GM12873 (cell line): ENCODE measurements around the gene SHANK1.

Experiments used
- TF ChIP-seq, protein P1 (sequence below): IDR thresholded peaks from 2 replicates; pipeline ENCODE4 v1.5.1; 2012; ENCODE audit warnings: low read depth, mild to moderate bottlenecking, moderate library complexity, low read length, control low read depth; ENCODE audit not compliant: insufficient read depth; ENCODE audit errors: missing control alignments

SHANK1 gene

DNA sequence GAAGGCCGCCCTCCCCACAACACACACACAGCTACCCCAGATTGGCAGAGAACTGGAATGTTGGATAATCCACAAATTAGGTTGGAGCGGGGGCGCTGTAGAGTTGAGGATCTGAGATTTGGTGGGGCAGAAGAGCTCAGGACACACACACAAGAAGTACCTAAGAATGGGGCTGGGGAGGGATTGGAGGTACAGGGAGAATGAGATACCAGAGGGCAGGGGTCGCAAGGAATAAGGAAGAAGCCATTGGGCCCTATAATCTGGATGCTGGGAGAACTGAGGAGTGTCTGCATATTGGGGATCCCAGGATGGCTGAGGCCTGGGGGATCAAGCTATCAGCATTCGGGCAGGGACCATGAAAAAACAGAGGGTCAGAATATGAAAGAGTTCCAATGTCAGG is 91.5 kb downstream of the SHANK1 start:
- TF ChIP-seq, protein P1, sequence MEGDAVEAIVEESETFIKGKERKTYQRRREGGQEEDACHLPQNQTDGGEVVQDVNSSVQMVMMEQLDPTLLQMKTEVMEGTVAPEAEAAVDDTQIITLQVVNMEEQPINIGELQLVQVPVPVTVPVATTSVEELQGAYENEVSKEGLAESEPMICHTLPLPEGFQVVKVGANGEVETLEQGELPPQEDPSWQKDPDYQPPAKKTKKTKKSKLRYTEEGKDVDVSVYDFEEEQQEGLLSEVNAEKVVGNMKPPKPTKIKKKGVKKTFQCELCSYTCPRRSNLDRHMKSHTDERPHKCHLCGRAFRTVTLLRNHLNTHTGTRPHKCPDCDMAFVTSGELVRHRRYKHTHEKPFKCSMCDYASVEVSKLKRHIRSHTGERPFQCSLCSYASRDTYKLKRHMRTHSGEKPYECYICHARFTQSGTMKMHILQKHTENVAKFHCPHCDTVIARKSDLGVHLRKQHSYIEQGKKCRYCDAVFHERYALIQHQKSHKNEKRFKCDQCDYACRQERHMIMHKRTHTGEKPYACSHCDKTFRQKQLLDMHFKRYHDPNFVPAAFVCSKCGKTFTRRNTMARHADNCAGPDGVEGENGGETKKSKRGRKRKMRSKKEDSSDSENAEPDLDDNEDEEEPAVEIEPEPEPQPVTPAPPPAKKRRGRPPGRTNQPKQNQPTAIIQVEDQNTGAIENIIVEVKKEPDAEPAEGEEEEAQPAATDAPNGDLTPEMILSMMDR: no peak

DNA sequence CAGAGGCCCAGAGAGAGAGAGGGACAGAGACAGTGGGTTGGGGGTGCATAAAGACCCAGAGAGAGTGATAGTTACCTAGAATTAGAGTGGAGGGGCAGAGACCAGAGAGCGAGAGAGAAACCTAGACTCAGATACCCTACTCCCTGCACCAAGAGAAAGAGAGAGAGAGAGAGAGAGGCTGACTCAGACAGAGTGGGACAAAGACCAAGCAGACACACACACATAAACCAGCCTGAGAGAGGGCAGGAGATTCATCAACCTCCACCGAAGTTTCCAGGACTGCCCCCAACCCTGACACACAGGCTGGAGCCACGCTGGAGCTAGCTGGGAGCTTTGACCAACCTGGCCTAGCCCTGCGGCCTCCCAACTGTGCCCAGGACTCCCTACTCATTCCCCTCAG is 92.8 kb downstream of the SHANK1 start:
- TF ChIP-seq, protein P1: no peak

DNA sequence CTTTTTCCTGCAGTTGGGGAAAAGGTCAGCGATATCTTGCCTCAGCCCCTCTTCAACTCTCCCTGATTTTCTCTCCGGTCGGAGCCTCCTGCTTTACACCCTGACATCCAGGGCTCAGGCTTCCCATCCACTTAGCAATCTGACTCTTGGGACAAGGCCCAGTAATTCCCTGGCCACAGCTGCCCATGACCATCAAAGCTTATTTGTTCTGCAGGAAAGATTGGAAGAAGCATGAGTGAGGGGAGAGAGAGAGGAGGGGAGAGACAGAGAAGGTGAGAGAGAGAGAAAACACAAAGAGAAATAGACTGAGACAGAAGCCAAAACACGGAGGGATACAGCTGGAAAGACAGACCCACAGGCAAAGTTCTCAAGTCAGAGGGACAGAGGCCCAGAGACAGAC is 93.6 kb downstream of the SHANK1 start:
- TF ChIP-seq, protein P1: no peak

DNA sequence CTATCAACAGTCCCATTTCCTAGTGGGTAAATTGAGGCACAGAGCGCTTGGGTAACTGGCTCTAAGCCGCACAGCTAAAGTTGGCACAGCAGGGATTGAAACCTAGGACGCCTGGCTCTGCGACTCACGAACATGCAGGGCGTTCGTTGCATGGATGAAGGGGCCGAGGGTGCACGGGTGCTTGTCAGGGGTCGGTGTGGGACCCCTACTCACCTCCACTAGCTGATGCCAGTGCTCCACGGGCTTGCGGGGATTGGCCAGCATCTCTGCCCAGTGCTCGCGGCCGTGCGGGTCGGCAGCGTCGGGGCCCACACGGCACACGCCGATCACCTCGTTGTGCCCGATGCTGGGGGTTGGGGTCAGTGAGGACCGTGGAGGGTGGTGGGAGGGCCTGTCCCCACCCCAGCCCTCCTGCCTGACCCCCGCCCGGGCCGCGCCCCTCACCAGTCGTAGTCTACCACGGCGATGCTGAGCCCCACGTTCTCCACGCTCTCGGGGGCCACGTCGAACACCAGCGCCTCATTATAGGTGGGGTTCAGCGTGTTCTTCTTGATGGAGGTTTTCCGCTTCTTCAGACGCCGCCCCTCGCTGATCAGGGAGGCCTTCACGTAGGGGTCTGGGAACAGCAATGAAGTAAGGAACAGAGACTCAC is 94.5 kb downstream of the SHANK1 start:
- TF ChIP-seq, protein P1: no peak
